GM19025 (cell line): ENCODE results near the gene HVCN1.

Experiments
- ATAC-seq: cut with Tn5 transposase; IDR thresholded peaks from one replicate; pipeline ENCODE4 v1.9.1; 2021; ENCODE audit warnings: mild to moderate bottlenecking, low read depth, moderate library complexity; ENCODE audit not compliant: unreplicated experiment

HVCN1 gene

DNA sequence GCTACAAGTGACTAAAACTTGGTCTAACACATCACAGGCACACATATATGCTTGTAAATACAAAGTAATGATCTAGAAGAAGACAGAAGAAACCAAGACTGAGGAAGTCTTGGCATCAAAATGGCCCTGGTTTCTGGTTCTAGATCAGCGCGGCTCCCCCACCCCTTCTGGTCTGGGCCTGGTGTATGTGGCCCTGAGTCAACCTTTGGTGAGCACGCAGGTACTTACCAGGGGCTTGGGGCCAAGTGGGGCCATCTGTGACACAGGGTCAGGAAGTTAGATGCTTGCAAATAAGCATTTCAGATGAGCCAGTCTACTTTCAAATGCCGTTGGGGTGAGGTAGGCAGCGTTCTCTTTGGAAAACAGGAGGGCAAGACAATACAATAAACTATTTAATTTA is 13.2 kb upstream of the HVCN1 start:
- ATAC-seq = no peak

DNA sequence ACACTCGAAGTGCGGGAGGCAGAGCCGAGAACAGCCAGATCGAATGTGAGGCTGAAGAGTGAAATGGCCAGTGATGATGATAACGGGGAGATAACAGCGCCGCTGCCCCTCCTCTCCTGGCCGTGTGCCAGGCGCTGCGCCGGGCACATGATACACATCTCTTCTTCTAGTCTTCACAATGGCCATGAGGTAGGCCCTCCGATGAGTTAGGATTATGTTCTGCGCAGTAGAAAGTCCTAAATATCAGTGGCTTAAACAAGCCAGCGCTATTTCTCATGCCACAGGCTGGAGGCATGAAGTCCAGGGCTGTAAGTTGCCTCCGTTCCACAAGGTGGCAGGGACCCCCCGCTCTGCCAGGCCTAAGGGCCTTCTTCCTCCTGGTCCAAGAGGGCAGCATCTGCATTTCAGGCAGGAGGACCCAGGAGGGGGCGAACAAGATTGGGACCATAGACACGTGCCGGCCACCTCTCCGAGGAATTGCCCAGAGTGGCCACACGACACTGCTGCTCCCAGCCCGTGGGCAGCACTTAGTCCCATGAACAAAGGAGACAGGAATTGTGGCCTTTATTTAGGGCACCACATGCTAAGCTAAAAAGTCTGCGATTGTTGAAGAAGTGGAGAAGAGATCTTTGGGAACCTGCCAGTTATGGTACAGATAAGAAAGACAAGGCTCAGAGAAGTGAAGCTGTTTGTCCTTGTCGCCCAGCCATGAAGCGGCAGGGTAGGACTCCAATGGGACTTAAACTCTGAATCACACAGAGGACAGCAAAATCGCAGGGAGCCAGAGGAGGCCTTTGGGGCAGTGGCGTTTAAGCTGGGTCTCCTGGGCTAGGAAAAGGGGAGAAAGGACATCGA is 10.9 kb upstream of the HVCN1 start:
- no peak for ATAC-seq

DNA sequence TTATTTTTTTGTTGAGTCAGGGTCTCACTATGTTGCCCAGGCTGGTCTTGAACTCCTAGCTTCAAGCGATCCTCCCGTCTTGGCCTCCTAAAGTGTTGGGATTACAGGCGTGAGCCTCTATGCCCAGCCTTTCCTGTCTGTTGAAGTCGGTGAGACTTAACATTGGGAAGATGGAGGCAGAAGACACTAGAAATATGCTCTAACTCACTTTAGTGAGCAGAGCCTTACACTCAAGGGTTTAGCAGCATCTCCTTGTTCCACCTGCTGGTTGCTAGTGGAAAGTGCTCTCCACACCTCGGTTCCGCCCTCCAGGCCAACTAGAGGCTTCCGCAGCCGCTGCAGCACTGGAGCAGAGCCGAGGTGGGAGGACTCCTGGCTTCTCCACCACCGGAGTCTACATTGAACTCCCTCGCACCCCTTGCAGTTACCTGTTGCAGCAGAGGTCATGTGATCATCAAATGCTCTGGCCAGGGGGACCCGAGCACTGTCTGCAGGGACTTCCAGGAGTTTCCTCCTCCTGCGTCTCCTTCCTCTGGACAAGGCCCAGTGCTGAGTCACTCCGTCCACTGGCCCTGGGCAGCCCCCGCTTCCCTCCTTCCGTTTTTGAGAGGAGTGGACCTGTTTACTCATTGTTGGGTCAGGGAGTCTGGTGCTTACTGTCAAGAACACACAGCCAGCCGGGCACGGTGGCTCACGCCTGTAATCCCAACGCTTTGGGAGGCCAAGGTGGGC is 9.4 kb upstream of the HVCN1 start:
- no peak for ATAC-seq

DNA sequence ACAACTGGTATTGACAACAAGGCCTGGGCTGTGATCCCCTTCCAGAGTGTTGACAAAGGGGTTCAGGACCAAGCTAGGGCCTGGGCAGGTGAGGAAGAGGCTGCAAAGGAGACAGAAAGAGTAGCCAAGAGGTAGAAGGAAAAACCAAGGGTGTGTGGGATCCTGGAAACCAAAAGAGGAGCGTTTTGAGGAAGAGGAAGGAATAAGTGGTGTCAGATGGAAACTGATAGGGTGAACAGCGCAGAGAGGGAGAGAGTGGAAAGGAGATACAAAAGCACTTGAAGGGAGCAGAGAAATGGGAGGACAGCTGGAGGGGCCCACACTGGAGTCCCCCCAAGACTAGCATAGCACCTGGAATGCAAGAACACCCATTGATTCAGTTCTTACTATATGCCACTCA is 8.3 kb upstream of the HVCN1 start:
- no peak for ATAC-seq

DNA sequence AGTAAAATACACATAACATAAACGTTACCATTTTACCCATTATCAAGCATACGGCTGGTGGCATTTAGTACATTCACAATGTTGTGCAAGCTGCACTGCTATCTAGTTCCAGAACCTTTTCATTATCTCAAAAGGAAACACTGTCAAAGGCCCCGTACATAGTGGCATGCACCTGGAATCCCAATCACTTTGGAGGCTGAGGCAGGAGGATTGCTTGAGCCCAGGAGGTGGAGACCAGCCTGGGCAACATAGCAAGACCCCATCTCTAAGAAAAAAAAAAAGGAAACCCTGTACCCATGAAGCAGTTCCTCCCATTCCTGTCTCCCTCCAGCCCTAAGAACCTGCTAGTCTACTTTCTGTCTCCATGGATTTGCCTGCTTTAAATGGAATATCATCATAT is 7.4 kb upstream of the HVCN1 start:
- no peak for ATAC-seq

DNA sequence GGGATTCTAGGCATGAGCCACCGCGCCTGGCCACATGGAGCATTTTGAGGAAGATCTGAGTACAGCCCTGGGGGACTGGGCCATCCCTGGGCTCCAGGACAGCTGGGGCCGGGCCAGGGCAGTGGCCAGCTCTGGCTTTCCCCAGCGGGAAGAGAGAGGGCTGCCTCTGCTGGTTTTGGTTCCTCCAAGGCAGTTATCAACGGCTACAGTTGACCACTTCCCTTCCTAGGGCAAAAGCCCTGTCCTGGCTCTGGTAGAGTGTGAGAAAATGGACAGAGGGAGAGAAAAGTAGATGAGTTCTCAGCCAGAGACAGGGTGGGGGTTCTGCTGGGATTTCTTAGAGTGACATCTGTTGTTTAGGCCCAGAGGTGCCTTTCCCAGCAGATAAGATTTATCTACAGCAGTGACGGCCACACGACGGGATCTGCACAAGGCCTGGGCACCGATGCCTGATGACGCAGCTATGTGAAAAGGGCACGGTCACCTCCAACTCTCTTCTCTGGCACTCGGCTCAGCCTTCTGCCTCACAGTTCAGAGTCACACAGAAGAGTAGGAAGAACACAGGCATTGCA is 5.5 kb upstream of the HVCN1 start:
- ATAC-seq = no peak

DNA sequence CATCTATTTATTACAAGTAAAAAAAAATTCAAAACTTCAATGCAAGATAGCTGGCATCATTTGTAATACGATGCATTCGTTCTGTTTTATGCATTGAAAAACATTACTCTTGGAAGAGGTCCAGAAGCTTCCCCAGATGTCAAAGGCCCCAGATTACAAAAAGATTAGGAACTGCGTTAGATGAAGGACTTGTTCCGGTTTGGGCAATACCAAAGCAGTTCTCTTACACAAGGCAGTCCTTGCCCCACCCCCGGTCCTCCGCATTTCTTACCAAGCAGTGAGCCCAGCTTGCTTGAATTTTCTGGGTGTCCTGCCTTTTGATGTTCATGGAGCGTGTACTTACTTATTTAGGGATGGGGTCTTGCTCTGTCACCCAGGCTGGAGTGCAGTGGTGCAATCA is 4.8 kb upstream of the HVCN1 start:
- no peak for ATAC-seq

DNA sequence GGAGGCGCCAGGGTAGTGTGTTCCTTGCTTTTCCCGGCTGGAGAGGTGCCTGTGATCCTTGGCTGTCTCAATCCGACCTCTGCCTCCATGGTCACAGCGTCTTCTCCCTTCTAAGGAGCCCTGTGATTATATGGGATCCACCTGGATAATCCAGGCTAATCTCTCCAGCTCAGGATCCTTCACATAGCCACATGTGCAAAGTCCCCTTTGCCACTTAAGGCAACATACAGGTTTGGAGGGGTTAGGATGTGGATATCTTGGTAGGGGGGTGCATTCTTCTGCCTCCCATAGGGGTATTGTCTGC is 1.2 kb upstream of the HVCN1 start:
- ATAC-seq = no peak

DNA sequence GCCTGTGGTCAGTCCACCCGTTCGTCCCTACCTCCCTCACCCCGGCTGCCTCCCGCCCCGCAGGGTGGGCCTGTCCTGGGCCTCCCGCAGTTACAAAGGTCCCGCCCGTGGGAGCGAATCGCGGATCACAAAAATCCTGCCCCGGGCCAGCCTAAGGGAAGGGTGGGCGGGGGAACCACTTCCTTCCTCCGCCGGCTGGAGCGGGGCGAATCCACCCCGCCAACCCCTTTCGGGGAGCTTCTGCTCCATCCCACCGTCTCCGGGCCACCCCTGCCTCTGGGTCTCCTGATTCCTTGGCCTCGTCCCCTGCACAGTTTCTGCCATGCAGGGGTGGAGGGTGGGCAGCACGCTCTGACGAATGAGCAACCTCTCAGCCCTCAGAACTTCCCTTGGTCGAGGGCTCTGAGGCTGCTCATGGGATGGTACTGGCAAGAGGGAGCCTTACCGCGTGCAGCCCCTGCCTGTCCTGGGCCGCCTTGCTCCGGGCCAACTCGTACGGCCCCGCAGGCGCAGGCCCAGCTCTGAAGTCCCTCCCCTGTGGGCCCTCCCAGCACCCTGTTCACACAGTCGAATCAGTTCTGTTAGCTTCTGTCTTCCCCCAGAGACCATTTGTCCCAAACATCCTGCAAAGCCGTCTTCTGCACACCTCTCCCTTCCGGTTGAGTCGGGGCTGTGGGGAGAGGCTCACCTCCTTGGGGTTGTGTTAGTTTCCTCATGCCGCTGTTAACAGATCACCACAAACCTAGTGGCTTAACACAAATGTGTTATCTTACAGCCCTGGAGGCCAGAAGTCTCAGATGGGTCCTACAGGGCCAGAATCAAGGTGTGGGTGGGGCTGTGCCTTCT is 589 bp upstream of the HVCN1 start:
- ATAC-seq = peak; percentile 54

DNA sequence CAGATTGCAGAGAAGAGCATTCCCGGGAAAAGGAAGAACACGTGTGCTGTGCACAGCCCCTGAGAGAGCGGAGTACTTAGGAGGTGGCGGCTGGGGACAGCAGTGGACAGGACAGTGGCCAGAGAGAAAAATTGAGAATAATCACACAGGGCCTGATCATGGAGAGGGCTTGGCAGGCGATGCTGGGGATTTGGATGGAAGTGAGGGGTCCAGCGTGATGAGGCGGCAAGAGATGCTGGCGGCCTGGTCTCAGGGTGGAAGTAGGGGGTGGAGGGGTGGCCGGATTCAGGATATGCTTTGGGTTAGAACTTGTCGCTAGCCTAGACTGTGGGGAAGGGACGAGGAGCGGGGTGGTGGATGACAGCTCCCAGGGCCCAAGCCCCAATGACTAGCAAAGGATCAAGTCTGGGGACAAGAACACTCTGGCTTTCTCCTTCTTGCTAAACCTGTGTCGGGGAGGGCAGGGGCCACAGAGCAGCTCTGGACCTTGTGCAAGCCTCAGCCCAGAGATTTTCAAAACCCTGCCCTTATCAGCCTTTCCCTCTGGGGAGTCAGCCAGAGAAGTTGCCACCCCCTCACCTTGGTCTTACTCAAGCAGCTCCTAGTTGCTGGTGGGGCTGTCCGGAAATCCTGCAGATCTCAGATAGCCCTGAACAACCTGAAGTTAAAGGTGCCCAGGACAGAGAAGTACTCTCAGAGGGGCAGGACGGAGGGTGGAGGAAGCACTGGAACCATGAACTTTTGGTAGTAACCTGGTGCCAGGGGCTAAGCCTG is 1.3 kb downstream of the HVCN1 start:
- ATAC-seq = no peak

DNA sequence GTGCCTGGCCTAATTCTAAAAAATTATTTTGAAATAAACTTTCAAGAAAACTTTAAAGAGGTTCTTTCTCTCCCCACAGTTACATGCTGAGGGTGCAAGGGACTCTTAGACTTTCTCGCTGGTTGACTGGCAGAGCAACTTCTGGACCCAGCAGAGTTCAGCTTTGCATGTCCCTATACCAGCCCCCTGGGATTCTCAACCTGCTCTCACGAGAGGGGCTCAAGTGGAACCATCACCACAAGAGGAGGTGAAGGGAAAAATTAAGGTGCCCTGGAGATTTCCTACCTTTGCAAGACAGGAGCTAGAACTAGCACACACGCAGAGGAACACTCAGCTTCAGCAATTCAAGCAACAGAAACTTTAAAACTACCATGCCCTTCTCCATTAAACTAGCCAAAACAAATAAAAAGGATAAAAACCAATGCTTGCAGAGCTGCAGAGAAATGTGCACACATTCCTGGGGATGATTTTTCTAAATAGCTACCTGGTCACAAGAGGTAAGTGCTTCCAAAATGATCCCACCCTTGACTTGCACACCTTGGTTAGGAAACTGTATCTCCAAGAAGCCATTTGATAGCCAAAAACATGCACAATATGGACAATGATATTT is 2.5 kb downstream of the HVCN1 start:
- no peak for ATAC-seq

DNA sequence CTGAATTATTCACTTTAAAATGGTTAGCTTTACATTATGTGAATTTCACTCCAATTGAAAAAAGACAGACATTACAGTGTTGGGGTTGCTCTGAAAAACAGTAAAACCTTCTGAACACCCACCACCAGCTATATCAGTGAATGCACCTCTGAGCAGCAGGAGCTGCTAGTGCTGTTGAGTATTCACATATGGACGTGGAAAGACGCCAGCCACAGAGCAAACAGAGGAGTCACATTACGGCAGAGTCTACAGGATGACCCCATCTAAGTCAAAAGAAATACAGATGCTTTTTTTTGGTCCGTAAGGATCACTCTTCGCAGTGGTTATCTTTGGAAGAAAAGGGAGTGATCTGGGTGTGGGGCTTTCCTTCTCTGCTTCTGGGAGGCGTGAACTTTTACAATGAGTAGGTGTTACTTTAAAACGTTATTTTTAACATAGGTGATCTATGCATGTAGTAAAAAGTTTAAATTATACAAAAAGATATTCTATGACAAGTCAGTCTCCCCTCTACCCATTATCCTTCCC is 4.5 kb downstream of the HVCN1 start:
- ATAC-seq = no peak

DNA sequence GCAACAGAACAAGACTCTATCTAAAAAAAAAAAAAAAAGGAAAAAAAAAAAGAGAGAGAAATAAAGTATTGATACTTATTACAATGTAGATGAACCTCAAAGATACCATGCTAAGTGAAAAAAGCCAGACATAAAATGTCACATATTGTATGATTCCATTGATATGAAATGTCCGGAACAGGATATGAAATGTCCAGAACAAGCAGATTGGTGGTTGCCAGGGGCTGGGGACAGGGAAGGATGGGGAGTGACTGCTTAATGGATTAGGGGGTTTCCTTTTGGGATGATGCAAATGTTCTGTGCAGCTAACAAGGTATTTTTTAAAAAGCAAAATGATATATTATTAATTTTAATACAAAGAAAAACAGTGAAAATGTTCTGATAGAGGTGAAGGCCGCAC is 5.0 kb downstream of the HVCN1 start:
- no peak for ATAC-seq

DNA sequence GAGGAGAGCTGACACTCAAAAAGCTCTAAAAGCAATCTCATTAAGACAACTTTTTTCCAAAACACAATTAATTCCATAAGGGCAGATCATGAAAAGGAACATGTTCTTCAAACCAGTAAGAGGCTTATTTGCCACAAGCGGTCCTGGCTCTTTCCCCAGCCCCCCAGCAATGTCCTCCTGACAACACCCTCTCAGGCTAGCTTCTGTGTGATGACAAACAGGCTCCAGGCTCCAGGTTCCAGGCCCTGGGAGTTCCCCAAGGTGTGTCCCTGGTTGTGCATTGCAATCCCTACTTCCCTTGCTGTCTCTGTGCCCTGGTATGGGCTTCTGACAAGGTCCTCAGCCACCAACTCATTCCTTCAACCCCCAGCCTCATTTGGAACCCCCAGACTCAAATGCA is 8.9 kb downstream of the HVCN1 start:
- ATAC-seq = no peak

DNA sequence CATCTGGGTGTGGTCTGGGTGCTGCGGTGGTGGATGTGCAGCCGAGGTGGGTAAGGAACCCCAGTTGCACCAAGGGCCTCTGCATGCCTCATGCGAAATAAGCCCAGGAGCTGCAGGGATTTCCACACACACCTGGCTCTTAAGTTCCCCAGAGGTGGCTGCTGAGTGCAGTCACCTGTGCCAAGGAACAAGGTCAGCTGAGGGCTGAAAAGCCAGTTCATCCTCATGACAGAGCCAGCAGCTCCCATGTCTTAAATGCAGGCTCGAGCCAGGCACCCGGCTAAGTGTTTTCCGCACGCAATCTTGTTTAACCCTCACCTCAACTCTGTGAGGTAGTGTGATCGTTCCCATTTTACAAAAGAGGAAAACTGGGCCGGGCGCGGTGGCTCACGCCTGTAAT is 9.7 kb downstream of the HVCN1 start:
- no peak for ATAC-seq

DNA sequence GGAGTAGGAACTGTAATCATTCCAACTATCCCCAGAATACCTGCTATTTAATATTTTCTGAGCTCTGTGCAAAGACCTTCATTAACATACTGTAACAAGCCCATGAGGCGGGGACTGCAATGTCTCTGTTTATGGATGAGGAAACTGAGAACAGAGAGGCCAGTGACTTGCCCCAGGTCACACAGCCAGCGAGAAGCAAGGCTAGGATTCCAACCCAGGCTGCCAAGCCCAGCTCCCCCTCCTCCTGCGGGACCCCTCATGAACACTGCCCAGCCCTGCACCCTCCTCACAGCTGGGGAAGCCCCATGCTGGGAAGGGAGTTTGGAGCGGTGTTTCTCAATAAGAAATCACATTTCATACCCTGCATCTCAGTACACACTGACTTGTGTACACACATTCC is 10.9 kb downstream of the HVCN1 start:
- ATAC-seq = no peak

DNA sequence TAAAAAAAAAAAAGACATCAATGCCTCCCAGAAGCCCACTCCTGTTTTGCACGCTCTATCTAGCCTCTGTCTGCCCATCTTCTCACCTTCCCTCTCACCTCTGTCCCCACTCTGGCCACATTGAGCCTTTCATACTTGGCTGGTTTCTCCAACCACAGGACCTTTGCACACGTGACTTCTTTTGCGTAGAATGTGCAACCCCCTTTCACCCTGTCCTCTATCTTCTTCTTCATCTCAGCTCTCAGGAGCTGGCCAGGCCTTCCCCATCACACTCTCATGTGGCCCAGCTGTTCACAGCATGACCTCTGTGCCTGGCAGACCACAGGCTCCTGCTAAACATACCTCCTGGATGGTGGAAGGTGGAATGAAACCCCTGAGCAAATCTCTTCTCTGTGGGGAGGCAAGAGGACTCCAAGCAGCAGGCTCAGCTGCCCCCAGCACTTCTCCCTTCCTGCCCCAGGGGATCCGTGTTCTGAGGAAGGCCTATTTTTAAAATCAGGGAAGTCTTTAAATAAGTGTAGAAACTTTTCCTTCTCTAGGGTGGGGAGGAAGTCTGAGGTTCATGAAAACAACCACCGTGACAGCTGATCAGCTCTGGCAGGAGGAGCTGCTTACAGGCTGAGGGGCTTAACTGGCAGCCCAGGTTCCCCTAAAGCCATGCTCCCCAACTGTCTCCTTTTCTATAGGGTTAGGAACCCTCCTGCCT is 11.6 kb downstream of the HVCN1 start:
- peak; percentile 70 for ATAC-seq

DNA sequence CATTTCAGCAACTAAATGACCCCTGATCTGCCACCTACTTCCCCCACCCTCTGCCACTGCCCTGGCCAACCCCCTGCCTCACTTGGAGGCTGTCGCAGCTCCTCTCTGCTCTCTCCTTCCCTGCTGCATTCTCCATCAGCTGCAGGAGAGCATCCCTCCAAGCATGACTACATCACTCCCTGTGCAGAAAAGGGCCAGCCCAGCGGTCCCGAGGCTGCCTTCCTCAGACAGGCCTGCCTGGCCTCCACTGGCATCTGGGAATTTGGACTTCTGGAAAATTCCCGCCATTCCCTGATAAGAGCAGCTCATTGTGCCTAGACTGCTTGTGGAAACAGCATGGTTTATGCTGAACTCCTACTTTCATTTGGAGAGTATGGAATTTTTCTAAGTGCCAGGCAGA is 12.7 kb downstream of the HVCN1 start:
- ATAC-seq = no peak

DNA sequence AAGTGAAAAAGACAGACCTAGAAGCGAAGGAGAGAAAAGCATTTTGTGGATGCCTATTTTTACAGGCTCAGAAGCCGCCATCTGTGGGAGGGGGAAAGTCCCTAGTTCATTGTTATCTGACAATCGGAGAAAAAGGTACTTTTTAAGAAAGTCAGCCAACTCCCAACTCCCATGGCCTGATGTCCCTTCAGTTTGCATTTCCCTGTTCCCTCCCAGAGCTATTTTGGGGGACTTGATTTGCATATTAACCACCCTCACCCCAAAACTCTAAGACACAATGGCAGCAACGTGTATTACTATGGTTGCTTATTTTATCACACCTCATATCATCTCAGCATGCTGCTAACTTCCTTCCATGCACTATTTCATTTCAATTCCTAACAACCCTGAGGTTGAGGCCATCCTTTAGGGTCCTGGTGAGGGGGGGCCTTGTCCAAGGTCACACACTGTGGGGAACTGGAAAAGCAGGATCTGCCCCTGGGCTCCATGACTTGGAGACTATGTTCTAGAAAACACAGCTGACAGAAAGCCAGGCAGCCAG is 18.7 kb downstream of the HVCN1 start:
- ATAC-seq = peak; percentile 49
